B cell (primary cell): ENCODE data around the gene ZNF839.

Experiments
- EZH2 ChIP-seq: IDR thresholded peaks from 2 replicates; pipeline ENCODE4 v1.6.1; 2012; ENCODE audit warnings: borderline replicate concordance, low read depth, mild to moderate bottlenecking, moderate library complexity, low read length; ENCODE audit not compliant: insufficient read depth, poor library complexity, severe bottlenecking
- TF ChIP-seq, protein P1 (sequence below): fragments of 200-600 bp; IDR thresholded peaks from one replicate; pipeline ENCODE4 v1.8.0; 2022; ENCODE audit warnings: antibody characterized with exemption, mild to moderate bottlenecking

DNA sequence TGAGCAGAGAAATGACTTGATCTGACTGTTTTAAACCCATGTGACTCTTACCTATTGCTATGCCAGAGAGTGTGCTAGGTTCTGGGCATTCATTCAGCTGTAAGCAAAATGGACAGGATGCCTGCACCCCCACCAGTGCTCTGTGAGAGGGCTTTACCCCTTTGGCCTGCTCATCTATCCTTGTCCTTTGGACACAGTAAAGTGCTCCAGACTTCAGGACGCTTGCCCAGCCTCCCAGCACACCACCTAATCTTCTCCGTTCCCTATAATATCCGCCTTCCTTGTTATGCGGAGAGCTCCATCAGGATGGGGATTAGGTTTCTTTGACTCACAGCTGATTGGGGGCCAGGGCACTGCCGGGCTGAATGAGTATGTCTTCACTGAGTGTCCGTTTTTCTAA lies 4.4 kb upstream of the ZNF839 start:
- TF ChIP-seq, protein P1, sequence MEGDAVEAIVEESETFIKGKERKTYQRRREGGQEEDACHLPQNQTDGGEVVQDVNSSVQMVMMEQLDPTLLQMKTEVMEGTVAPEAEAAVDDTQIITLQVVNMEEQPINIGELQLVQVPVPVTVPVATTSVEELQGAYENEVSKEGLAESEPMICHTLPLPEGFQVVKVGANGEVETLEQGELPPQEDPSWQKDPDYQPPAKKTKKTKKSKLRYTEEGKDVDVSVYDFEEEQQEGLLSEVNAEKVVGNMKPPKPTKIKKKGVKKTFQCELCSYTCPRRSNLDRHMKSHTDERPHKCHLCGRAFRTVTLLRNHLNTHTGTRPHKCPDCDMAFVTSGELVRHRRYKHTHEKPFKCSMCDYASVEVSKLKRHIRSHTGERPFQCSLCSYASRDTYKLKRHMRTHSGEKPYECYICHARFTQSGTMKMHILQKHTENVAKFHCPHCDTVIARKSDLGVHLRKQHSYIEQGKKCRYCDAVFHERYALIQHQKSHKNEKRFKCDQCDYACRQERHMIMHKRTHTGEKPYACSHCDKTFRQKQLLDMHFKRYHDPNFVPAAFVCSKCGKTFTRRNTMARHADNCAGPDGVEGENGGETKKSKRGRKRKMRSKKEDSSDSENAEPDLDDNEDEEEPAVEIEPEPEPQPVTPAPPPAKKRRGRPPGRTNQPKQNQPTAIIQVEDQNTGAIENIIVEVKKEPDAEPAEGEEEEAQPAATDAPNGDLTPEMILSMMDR = no peak
- TF ChIP-seq EZH2 = no peak
